Bronchial epithelial cell (primary cell): ENCODE data around the gene TDRD10. TPM values are rescaled to one million over a fixed set of nuclear protein-coding genes. Genes with fewer than 3 reads are reported as not detected.

Experiments
- DNase-seq: peaks from one replicate; pipeline ENCODE4 v3.0.0-alpha.2; 2010; ENCODE audit warnings: low read depth
- FAIRE-seq: peaks from 2 replicates; lab custom pipeline; 2011; peaks lifted over from hg19 to GRCh38; lab: Jason Lieb, UNC
- H3K27me3 ChIP-seq: 2 replicates; pipeline ENCODE4 v1.5.1; 2011; ENCODE audit warnings: low read length; ENCODE audit not compliant: control insufficient read depth, insufficient read depth
- H3K36me3 ChIP-seq: 2 replicates; pipeline ENCODE4 v1.5.1; 2011; ENCODE audit warnings: low read length; ENCODE audit not compliant: control insufficient read depth, insufficient read depth
- H3K4me3 ChIP-seq: 2 replicates; pipeline ENCODE4 v1.5.1; 2011; ENCODE audit warnings: mild to moderate bottlenecking, low read depth, low read length, control low read depth
- total RNA-seq: library from RNA; depleted of rRNA; stranded (reverse); fragments of >200 nt; gene quantifications from 2 replicates; pipeline ENCODE4 v1.2.1, GENCODE V29; 2014
- TF ChIP-seq, protein P1 (sequence below): IDR thresholded peaks from 2 replicates; pipeline ENCODE4 v1.5.1; 2011; ENCODE audit warnings: mild to moderate bottlenecking, moderate library complexity, low read length, control low read depth, inconsistent platforms; ENCODE audit not compliant: insufficient read depth, severe bottlenecking

TDRD10 gene
- total RNA-seq, 1 donor from 2014 or later = under 0.01 TPM

DNA sequence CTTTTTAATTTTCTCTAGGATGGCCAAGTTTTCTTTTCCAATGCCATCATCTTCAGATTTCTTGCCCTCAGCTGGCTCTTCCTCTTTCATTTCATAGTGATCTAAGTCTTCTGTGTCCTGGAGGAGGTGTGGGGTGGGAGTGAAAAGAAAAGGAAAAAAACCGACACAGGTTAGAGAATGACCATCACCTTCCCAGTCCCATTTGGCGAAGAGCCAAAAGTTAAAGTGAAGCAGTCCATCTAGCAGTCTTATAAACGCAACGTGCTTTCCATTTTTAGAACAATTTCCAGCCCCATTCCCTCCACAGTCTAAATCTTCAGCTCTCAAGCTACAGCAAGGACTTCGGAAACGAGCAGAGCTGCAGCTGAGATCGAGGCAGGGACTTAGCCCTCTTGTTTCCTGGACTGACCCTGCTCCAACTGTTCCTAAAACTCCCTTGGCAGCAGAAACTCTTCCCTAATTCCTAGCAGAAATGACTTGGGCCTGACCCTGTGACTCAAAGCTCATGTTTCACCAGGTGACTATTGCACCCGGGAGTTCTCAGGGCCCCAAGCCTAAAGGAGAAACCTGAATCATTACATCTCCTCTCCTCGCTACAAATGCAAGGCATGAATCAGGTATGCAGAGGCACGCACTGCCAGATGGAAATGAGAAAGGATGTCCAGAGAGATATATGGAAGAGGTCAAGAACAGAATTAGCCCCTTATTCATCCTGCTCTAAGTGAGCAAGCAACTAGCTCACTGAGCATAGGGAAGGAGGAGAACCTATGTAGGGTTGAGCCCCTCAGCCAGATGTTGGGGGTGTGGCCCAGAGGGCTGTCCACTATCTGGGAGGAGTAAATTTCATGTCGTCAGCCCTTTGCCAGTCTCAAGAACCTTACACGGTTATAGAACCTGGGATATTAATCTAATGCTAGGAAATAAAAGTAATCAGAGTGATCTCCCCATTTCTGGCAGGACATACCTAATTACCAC lies 51.3 kb downstream of the TDRD10 start:
- Histone ChIP-seq H3K36me3 (peaks cover 39% of the 10 kb centered on the region), H3K27me3 (no peaks in the 10 kb centered on the region), H3K4me3 (no peak overlapping the region)
- FAIRE-seq (peak; percentile 18), DNase-seq (peak; percentile 85)
- TF ChIP-seq, protein P1, sequence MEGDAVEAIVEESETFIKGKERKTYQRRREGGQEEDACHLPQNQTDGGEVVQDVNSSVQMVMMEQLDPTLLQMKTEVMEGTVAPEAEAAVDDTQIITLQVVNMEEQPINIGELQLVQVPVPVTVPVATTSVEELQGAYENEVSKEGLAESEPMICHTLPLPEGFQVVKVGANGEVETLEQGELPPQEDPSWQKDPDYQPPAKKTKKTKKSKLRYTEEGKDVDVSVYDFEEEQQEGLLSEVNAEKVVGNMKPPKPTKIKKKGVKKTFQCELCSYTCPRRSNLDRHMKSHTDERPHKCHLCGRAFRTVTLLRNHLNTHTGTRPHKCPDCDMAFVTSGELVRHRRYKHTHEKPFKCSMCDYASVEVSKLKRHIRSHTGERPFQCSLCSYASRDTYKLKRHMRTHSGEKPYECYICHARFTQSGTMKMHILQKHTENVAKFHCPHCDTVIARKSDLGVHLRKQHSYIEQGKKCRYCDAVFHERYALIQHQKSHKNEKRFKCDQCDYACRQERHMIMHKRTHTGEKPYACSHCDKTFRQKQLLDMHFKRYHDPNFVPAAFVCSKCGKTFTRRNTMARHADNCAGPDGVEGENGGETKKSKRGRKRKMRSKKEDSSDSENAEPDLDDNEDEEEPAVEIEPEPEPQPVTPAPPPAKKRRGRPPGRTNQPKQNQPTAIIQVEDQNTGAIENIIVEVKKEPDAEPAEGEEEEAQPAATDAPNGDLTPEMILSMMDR = no peak

DNA sequence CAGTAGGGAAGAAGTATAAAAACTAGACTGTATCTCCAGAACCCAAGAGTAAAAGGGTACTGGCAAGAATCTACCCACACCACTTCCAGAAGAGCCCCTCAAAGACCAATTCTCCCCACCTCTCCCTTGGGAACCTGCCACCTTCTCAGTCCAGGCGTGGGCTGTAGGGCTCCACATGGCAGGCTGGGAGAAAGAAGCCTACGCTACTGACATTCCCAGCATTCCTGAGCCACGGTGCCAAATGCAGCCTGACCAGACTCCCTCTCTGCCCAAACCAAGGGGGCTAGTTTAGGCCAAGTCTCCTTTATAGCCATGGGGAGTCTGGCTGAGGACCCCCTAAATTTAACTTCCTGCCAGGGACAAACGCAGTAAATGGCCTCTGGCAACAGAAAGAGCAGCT lies 54.4 kb downstream of the TDRD10 start:
- Histone ChIP-seq H3K36me3 (peaks cover 32% of the 10 kb centered on the region), H3K4me3 (peak overlapping the region; percentile 63), H3K27me3 (no peaks in the 10 kb centered on the region)
- FAIRE-seq = no peak
- DNase-seq = no peak
- TF ChIP-seq, protein P1 = no peak

DNA sequence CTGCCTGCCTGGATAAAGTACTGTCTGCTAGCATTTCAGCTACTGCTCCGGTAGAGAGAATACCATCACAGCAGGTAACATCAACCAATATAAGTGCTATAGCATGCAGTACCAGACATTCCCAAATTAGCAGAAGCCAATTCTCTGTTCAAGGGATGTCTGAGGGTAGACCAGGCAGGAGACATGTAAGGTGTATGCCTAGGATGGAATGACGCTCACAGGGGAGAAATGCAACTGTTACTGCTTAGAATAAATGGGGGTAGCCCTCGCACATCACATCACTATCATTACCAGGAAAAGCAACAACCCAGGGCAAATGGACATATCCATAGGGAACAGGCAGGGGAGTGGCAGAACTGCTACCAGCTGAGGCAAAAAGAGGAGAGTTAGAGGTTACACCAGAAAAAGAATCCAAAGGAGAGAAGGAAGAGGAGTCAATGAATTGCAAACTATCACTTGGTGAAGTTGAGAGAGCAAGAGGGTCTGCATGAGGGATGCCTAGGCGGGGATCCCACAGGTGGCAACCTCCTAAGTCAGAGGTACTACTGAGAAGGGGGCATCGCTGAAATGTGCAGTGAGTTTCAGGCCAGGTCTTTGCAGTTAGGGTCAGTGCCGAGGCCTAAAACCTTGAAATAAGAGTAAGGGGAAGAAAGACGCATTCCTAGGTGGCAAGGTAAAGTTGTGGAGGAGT lies 55.4 kb downstream of the TDRD10 start:
- no peak for FAIRE-seq
- TF ChIP-seq, protein P1 = no peak

DNA sequence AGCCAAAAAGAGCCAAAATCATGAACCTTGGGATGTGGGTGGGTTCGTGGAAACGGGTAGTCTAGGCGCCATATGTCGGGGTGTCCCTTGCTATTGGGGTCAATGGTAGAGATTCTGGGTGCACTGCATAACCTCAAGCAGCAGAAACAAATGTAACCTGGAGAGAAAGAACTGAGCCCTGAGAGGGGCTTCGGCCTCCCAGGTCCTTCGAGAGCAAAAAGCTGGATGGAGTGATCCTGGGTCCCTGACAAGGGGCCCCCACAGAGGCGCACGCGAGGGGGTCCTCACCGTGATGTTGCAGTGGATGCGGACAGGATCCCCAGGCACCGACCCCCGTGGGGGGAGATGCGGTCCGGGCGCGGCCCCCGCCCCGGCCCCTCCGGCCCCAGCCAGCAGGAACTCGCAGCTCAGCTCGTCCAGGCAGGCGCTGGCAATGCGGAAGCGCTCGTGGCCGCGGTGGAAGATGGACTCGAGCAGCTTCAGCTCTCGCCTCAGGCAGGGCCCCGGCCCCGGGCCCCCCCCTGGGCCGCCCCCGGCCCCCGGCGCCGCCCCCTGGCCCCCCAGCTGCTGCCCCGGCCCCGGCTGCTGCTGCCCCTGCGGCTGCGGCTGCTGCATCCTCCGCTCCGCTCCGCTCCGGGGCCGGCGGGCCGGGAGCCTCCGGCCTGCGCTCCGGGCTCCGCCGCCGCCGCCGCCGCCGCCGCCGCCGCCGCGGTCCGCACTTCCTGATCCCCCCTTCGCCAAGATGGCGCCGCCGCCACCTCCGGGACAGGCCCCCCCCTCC lies 56.1 kb downstream of the TDRD10 start, which contains the start of gene UBE2Q1:
UBE2Q1 (minus strand) TSS at position 724 of the 781 bp plus-strand sequence; CDS start at position 615, 109 bp downstream.
- FAIRE-seq (no peak), DNase-seq (no peak)

More for the DNA sequence above, 55.4 kb downstream of the TDRD10 start:
- peak; percentile 6 for DNase-seq
- peak overlapping the region; percentile 63 for H3K4me3 ChIP-seq
- H3K36me3 ChIP-seq = peaks cover 23% of the 10 kb centered on the region
- no peaks in the 10 kb centered on the region for H3K27me3 ChIP-seq

More for the DNA sequence above, 56.1 kb downstream of the TDRD10 start, which contains the start of gene UBE2Q1:
- H3K4me3 ChIP-seq = peak within 1 kb of the TSS; percentile 63
- TF ChIP-seq, protein P1 = no peak
- H3K27me3 ChIP-seq = no peaks in the 10 kb centered on the region
- peaks cover 16% of the 10 kb centered on the region for H3K36me3 ChIP-seq
